Measurements from ENCODE around the gene USP46.

The USP46 gene

DNA sequence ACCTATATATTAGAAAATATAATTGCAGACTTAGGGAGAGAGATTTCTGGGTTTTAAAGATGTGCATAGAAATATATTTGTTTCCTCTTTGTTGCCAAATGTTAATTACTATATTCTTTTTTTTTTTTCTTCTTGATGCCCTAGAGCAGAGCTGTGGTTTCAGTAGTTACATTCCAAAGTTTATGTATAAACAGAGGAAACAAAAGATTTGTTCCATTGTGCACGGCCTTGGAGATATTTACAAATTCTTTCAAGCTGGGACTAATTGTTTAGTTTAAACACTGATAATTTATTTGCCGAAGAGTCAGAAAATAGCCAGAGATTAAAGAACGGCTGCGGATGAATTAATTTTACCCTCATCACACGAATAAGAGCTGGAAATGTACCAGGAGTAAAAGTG lies 85.1 kb downstream of the USP46 start:
- peak; percentile 60 for DNase-seq (ENCODE audit: low read depth)

DNA sequence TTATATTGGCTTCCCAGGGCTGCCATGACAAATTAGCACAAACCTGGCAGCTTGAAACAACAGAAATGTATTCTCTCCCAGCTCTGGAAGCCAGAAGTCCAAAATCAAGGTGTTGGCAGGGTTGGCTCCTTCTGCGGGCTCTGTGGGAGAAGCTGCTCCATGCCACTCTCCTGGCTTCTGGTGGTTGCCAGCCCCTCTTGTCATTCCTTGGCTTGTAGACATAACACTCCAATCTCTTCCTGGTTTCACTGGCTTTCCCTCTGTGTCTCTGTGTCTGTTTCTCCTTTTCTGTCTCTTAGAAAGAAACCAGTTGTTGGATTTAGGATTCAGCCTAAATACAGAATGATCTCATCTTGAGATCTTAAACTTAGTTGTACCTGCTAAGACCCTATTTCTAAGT lies 85.5 kb downstream of the USP46 start:
- DNase-seq (ENCODE audit: low read depth): no peak

DNA sequence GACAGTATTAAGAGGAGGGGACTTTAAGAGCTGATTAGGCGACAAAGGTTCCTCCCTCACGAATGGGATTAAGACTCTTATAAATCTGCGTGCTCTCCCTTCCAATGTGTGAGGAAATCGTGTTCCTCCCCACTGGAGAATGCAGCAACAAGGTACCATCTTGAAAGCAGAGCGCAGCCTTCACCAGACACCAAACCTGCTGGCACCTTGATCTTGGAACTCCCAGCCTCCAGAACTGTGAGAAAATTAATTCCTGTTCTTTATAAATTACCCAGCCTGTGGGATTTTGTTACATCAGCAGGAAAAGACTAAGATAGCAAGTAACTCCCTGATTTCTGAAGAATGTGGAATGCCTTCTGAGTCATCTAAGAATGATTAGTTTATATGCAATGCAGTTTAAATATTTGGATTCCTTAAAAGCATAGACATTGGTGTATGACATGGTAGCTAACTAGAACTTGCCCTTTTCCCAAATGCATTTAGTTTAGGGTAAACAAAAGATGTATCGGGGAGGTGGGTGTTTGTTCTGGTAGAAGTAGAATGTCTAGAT lies 86.1 kb downstream of the USP46 start:
- DNase-seq (ENCODE audit: low read depth): peak; percentile 90

DNA sequence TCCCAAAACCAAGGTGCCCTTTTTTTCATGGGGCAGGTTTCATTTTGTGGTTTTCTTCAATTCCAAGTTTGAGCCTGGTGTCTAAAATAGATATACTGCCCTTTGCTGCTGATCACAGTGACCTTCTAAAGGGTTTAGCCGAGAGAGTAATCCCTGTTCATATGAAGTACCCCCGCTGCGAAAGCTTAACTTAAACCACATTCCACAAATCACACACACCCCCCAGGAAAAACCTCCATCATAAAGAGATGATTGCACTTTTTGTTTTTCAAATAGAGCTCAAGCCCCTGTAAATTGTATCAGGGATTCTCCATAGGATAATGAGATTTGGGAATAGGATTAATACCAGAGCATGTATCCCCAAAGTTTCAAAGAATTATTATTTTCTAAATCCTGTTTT lies 90.8 kb downstream of the USP46 start:
- no peak for DNase-seq (ENCODE audit: low read depth)

DNA sequence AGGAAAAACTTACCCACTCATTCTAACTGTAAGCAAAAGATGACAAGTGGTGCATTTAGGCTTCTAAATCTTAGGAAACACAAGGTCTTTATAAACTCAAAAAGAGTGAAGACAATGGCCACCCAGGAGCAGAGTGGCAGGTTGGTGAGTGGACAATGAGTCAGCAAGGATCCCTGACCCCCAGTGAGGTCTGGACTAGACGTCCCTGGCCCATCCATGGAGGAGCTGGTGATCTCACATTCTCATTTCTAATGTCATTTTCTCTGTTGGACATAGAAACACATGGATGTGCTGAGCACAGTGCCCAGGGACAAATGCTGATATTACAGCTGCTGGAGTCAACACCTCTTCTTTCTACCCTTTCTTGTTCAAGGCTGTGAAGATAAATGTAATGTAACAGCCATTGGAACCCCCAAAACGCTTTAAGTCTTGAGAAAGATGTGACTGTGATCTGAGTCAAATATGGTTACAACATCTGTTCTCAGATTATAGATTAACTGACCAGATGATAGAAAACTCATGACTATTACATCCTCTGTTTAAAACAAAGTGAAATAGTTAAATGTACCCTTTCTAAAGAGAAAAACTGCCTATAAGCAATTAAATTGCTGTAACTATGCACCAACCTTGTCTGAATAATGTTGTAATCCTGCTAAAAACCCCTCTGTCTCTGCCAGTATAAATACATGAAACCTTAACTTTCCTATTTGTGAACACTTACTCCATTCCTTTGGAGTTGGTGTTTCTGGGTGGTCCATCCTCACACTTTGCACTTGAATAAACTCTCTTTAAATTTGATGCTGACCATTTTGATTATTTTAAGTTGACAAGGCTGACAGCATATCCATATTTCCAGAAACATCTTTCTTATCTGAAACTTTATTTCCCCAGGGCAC lies 92.7 kb downstream of the USP46 start:
- peak; percentile 47 for DNase-seq (ENCODE audit: low read depth)

DNA sequence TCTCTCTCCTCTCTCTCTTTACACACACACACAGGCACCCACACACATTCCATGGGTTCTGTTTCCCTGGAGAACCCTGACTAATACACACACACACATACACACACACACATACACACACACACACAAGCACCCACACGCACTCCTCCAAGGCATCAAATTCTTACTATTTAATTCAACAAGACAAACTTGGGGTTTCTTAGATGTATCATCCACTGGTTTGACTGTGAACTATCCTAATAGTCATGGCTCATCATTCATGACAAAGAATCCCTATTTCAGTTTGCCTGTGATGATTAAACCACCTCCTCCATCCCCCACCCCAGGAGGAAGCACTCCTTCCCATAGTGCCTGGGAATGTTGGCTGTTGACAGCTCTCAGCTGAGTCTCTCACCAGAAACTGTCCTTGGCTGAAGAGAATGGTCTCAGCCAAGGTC lies 98.2 kb downstream of the USP46 start:
- DNase-seq (ENCODE audit: low read depth): peak; percentile 84

DNA sequence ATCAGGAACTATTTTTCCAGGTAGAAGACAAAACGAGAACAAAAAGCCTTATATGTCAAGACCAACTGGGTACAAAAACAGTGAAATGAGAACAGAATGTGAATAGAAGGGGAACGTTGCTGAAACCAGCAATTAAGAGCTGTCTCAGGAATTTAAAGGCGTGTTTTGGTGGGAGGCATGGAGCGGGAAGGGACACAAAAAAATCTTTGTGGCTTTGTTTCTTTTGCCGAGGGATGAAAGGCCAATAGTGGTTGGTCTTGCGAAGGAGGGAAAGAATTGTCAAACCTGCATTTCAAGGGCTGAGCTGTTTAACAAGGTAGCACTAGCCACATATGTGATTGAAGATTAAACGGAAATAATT lies 103.8 kb downstream of the USP46 start:
- DNase-seq (ENCODE audit: low read depth): no peak

DNA sequence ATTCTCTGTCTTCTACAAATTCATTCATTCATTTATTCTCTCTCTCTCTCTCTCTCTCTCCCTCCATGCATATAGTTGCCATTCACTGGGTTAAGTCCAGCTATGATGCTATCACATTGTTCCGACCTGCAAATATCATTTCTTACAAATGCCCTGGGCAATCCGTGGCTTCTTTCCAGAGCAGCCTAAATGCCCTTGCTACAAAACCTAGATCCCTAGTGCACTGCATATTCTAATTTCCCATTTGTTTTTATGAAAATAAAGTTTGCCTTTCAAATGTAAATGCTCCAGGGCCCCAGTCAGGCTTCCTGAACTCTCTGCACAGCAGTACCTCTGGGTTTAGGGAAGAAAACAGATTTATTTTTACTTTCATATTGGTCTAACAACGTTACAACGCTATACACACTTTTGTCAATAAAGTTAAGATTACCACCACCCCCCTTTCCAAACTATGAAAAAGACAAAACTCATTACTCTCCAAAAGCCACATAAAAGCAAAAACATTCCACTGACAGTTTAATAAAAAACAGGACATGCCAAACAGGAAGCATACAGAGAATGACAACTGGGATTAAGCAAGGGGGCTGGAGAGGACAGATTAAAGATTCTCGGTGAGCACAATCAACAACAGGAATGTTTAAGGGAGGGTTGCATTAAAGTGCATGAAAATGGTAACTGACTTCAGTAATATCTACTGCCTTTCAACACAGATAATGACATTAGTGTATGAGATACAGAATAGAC lies 104.3 kb downstream of the USP46 start:
- peak; percentile 57 for DNase-seq (ENCODE audit: low read depth)

DNA sequence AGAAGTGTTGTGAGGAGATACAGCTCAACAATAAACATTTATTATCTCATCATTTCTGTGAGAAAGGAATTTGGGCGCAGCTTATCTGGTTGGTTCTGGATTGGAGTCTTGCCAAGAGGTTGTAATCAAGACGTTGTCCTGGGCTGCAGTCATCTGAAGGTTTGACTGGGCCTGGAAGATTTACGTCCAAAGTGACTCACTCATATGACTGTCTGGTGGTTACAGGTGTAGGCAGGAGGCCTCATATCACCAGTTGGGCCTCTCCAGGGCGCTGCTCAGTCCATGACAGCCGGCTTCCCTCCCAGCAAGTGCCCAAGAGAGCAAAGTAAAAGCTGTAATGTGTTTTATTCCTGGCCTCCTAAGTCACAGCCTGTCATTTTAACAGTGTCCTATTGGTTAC lies 106.3 kb downstream of the USP46 start:
- peak; percentile 48 for DNase-seq (ENCODE audit: low read depth)

DNA sequence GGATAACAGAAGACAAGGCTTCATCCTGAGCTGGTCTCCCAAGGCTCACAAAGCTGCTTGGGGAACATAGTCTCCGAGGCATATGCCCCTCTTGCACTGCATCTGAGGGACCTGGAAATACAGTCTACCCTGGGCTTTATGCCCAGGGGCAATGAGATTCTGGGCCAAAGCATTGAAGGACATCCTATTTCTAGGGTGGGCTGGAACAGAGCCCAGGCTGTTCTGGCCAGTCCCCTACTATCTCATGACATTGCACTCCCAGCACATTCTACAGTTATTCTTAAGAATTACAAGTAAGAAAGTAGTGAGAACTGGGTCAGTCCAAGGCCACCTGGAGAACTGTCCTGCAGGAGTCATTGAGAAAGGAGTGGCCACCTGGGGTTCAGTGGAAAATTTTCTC lies 107.6 kb downstream of the USP46 start:
- DNase-seq (ENCODE audit: low read depth): no peak

DNA sequence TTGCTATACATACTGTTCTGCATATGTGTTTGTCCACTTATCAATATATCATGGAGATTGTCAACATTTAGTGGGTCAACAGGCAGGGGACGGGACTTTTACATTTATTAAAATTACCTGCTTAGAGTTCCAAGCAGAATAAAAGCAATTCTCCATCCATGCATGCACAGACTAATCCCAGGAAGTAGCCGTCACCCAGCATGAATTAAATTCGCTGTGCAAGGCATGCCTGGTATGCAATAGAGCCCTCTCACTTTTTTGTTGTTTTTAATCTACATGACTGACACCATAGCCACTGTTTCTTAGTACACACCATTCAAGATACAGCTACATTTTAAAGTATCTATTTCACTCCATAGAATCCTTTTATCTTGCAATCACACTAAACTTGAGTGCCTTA lies 108.9 kb downstream of the USP46 start:
- no peak for DNase-seq (ENCODE audit: low read depth)

DNA sequence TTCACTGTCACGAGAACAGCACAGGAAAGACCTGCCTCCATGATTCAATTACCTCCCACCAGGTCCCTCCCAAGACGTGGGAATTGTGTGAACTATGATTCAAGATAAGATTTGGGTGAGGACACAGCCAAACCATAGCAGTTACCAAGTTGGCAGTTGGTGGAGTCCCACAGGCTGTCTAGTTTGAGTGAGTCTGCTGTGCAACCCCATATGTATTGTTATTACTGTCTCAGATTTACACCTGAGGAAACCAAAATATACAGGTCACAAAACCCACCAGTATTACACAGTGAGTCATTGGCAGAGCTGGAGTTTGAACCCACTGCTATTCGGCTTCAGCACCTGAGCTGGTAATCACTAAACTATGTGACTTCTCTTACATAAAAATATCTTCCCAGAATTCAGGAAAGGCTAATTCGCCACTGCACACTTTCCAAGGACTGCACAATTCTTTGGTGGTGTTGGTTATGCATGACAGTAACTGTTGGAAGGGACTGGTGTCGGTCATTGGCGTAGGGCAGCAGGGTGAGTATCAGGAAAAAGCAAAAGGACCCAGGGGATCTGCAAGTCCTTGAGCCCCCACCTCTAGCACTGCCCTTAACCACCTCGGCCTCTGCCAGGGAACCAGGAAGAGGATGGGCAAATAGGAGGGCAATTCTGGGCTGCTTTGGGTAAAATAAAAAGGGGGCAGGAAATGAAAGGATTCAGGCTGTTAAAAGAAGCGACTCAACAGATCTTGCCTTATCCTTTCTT lies 110.1 kb downstream of the USP46 start:
- no peak for DNase-seq (ENCODE audit: low read depth)

DNA sequence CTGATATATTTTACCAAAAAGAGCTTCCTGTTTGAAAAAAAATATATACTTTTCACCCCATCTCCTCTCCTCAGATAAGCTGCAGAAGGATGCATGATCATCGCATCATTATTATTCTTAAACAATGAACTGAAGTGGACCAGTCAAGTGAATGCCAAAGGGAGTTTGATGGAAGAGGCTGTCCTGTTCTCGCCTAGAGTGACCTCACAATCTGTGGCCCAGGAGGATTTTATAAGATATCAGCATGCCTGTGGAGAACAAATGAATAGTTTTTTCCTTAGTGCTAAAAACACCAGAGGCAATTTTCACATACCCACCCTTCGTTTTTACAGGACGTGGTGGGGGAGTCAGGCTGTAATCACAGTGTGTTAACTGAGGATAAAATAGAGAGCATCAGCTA lies 112.7 kb downstream of the USP46 start:
- peak; percentile 72 for DNase-seq (ENCODE audit: low read depth)

DNA sequence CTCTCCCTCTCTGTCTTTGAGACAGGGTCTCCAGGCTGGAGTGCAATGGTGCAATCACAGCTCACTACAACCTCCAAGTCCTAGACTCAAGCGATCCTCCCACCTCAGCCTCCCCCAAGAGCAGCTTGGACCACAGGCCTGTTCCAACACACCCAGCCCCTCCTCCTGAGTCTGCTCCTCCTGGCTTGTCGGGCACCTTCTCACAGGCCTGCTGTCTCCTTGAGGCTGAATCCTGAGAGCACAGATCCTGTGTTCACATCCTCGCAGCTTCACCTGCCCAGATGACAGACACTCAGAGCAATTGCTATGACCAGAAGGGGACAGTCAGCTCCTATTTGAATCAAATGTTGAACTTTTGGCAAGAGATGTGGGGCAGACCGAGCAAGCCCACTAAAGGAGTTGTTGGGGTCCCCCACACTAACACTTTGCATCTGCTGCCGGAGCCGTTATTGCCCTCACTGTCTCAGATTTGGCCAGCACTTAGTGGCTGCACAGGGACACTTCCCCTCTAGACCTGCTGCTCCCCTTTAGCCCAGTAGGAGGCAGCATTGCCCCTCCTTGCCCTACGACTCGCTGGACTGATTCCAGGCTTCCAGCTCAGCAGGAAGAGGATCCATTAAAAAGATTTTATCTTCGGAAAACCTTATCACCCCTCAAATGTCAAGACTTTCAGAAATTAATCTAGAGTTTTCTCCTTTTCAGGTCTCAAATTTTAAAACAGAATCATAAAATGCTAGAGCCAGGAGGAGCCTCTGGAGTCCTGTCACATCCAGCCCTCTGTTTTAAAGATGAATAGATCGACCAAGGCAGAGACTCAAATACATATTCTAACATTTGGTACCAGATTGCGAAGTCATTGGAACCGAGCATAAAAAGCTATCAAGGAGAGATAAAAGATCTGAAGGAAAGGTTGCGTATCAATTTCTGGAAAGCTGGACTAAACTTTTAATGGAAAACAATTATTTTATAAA lies 113.7 kb downstream of the USP46 start:
- peak; percentile 47 for DNase-seq (ENCODE audit: low read depth)
